Right cardiac atrium (tissue), 5 donors: ENCODE measurements around the gene CYB5R3. TPM values are rescaled to one million over a fixed set of nuclear protein-coding genes. Genes with fewer than 3 reads are reported as not detected.
"Not testable (repeated sequence)": the region's sequence is repeated elsewhere in the genome, so short reads cannot be mapped to it uniquely, and the experiment has no call there.

Experiments
- ATAC-seq, 2 donors: fragments of 200-7000 bp; cut with Tn5 transposase; one replicate each; pipeline versions ENCODE4 v1.8.0 to v1.9.1; 2020; ENCODE audit warnings: moderate library complexity in 2 of 2, mild to moderate bottlenecking in 1 of 2
- DNase-seq, 3 donors: peaks; one replicate each; pipeline ENCODE4 v3.0.0-alpha.2; 2020
- H3K27ac ChIP-seq: one replicate; pipeline ENCODE4 v1.5.1; 2013; ENCODE audit warnings: mild to moderate bottlenecking, low read length, control low read depth, moderate library complexity
- H3K27me3 ChIP-seq: one replicate; pipeline ENCODE4 v1.6.1; 2013; ENCODE audit not compliant: control insufficient read depth, insufficient read depth
- H3K4me1 ChIP-seq: one replicate; pipeline ENCODE4 v1.6.1; 2013; ENCODE audit warnings: low read length; ENCODE audit not compliant: control insufficient read depth, insufficient read depth
- H3K4me3 ChIP-seq: one replicate; pipeline ENCODE4 v1.5.1; 2013; ENCODE audit warnings: low read length, control low read depth
- H3K9me3 ChIP-seq: one replicate; pipeline ENCODE4 v1.6.1; 2013; ENCODE audit warnings: low read length; ENCODE audit not compliant: control insufficient read depth
- WGBS: extraction: QIAGEN DNeasy Blood & Tissue Kit; methylation state at CpG from one replicate; pipeline ENCODE4 v1.1.7; 2013; 5-methylcytosine and 5-hydroxymethylcytosine counted together
- intact Hi-C, 4 donors: fragments of 100-400 bp; cut with DNase I; formaldehyde crosslinking; loops; one replicate each; pipeline versions ENCODE4 v1.11.0 to v1.14.0; 2022 to 2023
- polyA plus RNA-seq: library from polyadenylated mRNA; stranded (reverse); fragments of 200-250 nt; gene quantifications from one replicate; pipeline ENCODE4 v1.2.3, GENCODE V29; 2013
- total RNA-seq, 4 donors: library from RNA; stranded (reverse); fragmentation: NEBNext Ultra II Directional; extraction: Animal tissue kit (Norgen Biotek cat#: 25700); gene quantifications; one replicate each; pipeline ENCODE4 v1.2.1, GENCODE V29; 2021
- donor health status: healthy with polysubstance abuse.
- donor health status: DM: no; HTN: yes; CAD: no.
- donor health status: DM: no; HTN: no; CAD: no.
- donor health status: DM: no; HTN: yes; CAD: no; lungs with severe emphysema.
- donor health status: DM: yes; HTN: yes; CAD: no.

The CYB5R3 gene
- total and polyA plus RNA-seq, 5 donors = 322 to 487 (median 361) TPM

- no peak overlapping the region for H3K27ac ChIP-seq
- no peak overlapping the region for H3K4me3 ChIP-seq
- peaks cover 7% of the 10 kb centered on the region for H3K4me1 ChIP-seq
- intact Hi-C loops = no loop called here
- ATAC-seq (no peak), DNase-seq (peak in 1 of 3 donors; percentile 2)
- H3K9me3 ChIP-seq = no peaks in the 10 kb centered on the region
- no peaks in the 10 kb centered on the region for H3K27me3 ChIP-seq
- 96% methylated on average over 12 of the region's 12 CpGs for WGBS
Observed at GRCh38 chr22:42591987-42592386, 57.2 kb downstream of the CYB5R3 start.

- H3K9me3 ChIP-seq = no peaks in the 10 kb centered on the region
- no peaks in the 10 kb centered on the region for H3K27me3 ChIP-seq
- intact Hi-C loops = no loop called here
- WGBS = 78% methylated on average over 5 of the region's 5 CpGs
- H3K4me3 ChIP-seq = no peak overlapping the region
- ATAC-seq = no peak
- DNase-seq = no peak
- no peaks in the 10 kb centered on the region for H3K4me1 ChIP-seq
- H3K27ac ChIP-seq = no peak overlapping the region
Observed at GRCh38 chr22:42587588-42588175, 61.5 kb downstream of the CYB5R3 start.

- DNase-seq = no peak
- intact Hi-C loops = no loop called here
- H3K27ac ChIP-seq = no peak overlapping the region
Observed at GRCh38 chr22:42586381-42586780, 62.8 kb downstream of the CYB5R3 start.

GRCh38 chr22:42585096-42585495 lies 64.1 kb downstream of the CYB5R3 start:
- Histone ChIP-seq H3K4me3 (no peak overlapping the region), H3K27me3 (no peaks in the 10 kb centered on the region), H3K9me3 (no peaks in the 10 kb centered on the region), H3K4me1 (peaks cover 3% of the 10 kb centered on the region), H3K27ac (no peak overlapping the region)
- ATAC-seq = peak in 1 of 2 donors; percentile 8
- DNase-seq = no peak
- intact Hi-C loops = no loop called here
- WGBS = 75% methylated on average over 8 of the region's 8 CpGs

More at GRCh38 chr22:42586381-42586780, 62.8 kb downstream of the CYB5R3 start:
- no peak for ATAC-seq
- no peaks in the 10 kb centered on the region for H3K9me3 ChIP-seq
- H3K4me3 ChIP-seq = no peak overlapping the region
- no peaks in the 10 kb centered on the region for H3K27me3 ChIP-seq
- 92% methylated on average over 4 of the region's 4 CpGs for WGBS
- H3K4me1 ChIP-seq = no peaks in the 10 kb centered on the region

- Histone ChIP-seq H3K27me3 (no peaks in the 10 kb centered on the region), H3K27ac (no peak overlapping the region), H3K9me3 (no peaks in the 10 kb centered on the region), H3K4me3 (no peak overlapping the region), H3K4me1 (peaks cover 3% of the 10 kb centered on the region)
- intact Hi-C loops = no loop called here
- WGBS = 90% methylated on average over 4 of the region's 4 CpGs
- DNase-seq (no peak), ATAC-seq (no peak)
Observed at GRCh38 chr22:42584364-42584940, 64.7 kb downstream of the CYB5R3 start.

- no peak overlapping the region for H3K27ac ChIP-seq
- 88% methylated on average over 1 of the region's 1 CpG for WGBS
- H3K27me3 ChIP-seq = no peaks in the 10 kb centered on the region
- H3K4me1 ChIP-seq = peaks cover 3% of the 10 kb centered on the region
- no peak for ATAC-seq
- intact Hi-C loops = no loop called here
- H3K9me3 ChIP-seq = no peaks in the 10 kb centered on the region
- H3K4me3 ChIP-seq = no peak overlapping the region
- no peak for DNase-seq
Observed at GRCh38 chr22:42582987-42583386, 66.2 kb downstream of the CYB5R3 start.

- Histone ChIP-seq H3K9me3 (no peaks in the 10 kb centered on the region), H3K4me3 (peak overlapping the region; percentile 75), H3K27me3 (no peaks in the 10 kb centered on the region), H3K27ac (peak overlapping the region; percentile 17), H3K4me1 (peaks cover 3% of the 10 kb centered on the region)
- intact Hi-C loops = no loop called here
- ATAC-seq (peak; percentile 91), DNase-seq (peak; percentile 84 to 93 (median 92))
- 5% methylated on average over 64 of the region's 64 CpGs for WGBS
Observed at GRCh38 chr22:42581762-42582716, 67.2 kb downstream of the CYB5R3 start.

- intact Hi-C loops, H3K4me1 ChIP-seq, H3K27me3 ChIP-seq, H3K9me3 ChIP-seq, H3K27ac ChIP-seq: not testable (repeated sequence)
- under 1% methylated on average over 12 of the region's 22 CpGs for whole genome bisulfite sequencing
- ATAC-seq (peak in 1 of 2 donors; percentile 2), DNase-seq (peak in 1 of 3 donors; percentile 13)
- H3K4me3 ChIP-seq = peak overlapping the region; percentile 75
Observed at GRCh38 chr22:42581194-42581761, 67.9 kb downstream of the CYB5R3 start.

GRCh38 chr22:42580040-42580439 lies 69.2 kb downstream of the CYB5R3 start:
- DNase-seq, H3K4me3 ChIP-seq, H3K9me3 ChIP-seq, H3K4me1 ChIP-seq, H3K27me3 ChIP-seq, ATAC-seq, H3K27ac ChIP-seq, intact Hi-C loops: not testable (repeated sequence)
- WGBS = 74% methylated on average over 3 of the region's 4 CpGs

GRCh38 chr22:42577623-42578240 lies 71.5 kb downstream of the CYB5R3 start:
- intact Hi-C loops = no loop called here
- DNase-seq (no peak), ATAC-seq (no peak)
- Histone ChIP-seq H3K4me3 (no peak overlapping the region), H3K27me3 (no peaks in the 10 kb centered on the region), H3K9me3 (no peaks in the 10 kb centered on the region), H3K27ac (no peak overlapping the region), H3K4me1 (peaks cover 3% of the 10 kb centered on the region)
- 85% methylated on average over 15 of the region's 15 CpGs for WGBS
